WERI-Rb-1 (cell line): ENCODE results near the gene CCDC88B.
A peak's percentile ranks its signal among the peaks of the same experiment; 100 is the strongest.
"Not testable (repeated sequence)": the region's sequence is repeated elsewhere in the genome, so short reads cannot be mapped to it uniquely, and the experiment has no call there.

ENCODE experiments used
- DNase-seq: peaks from one replicate; pipeline ENCODE4 v3.0.0-alpha.2; 2020
- H3K27ac ChIP-seq: fragments of 250-450 bp; sonication (Bioruptor Pico); 2 replicates; pipeline ENCODE4 v1.5.1; 2020; ENCODE audit warnings: mild to moderate bottlenecking, moderate library complexity
- H3K27me3 ChIP-seq: fragments of 250-450 bp; sonication (Bioruptor Pico); 2 replicates; pipeline ENCODE4 v1.5.1; 2021; ENCODE audit warnings: mild to moderate bottlenecking, low read depth, moderate library complexity; ENCODE audit not compliant: insufficient read depth, severe bottlenecking
- H3K36me3 ChIP-seq: fragments of 250-450 bp; sonication (Bioruptor Pico); 2 replicates; pipeline ENCODE4 v1.5.1; 2020; ENCODE audit warnings: mild to moderate bottlenecking, moderate library complexity
- H3K4me3 ChIP-seq: 2 replicates; pipeline ENCODE4 v1.5.1; 2011; ENCODE audit warnings: low read depth, mild to moderate bottlenecking, control low read depth, low read length
- H3K9me3 ChIP-seq: fragments of 250-450 bp; sonication (Bioruptor Pico); 2 replicates; pipeline ENCODE4 v1.5.1; 2021; ENCODE audit warnings: mild to moderate bottlenecking, moderate library complexity; ENCODE audit not compliant: severe bottlenecking
- CTCF ChIP-seq: IDR thresholded peaks from 2 replicates; pipeline ENCODE4 v1.5.1; 2011; ENCODE audit warnings: low read depth, mild to moderate bottlenecking, control low read depth, inconsistent platforms, low read length

Gene CCDC88B

GRCh38 chr11:64312947-64313346 lies 27.1 kb upstream of the CCDC88B start:
- DNase-seq: no peak
- H3K36me3 ChIP-seq: peaks cover 15% of the 10 kb centered on the region
- no peaks in the 10 kb centered on the region for H3K9me3 ChIP-seq
- no peak for TF ChIP-seq CTCF
- H3K27ac ChIP-seq: no peak overlapping the region
- no peak overlapping the region for H3K4me3 ChIP-seq
- H3K27me3 ChIP-seq: no peaks in the 10 kb centered on the region

- DNase-seq: no peak
- TF ChIP-seq CTCF: no peak
- H3K36me3 ChIP-seq: peaks cover 14% of the 10 kb centered on the region
- no peaks in the 10 kb centered on the region for H3K9me3 ChIP-seq
- H3K27me3 ChIP-seq: no peaks in the 10 kb centered on the region
- no peak overlapping the region for H3K27ac ChIP-seq
- no peak overlapping the region for H3K4me3 ChIP-seq
These were observed 26.4 kb upstream of the CCDC88B start for GRCh38 chr11:64313491-64314145.

- H3K36me3 ChIP-seq: peaks cover 14% of the 10 kb centered on the region
- TF ChIP-seq CTCF: peak; percentile 71
These were observed 25.7 kb upstream of the CCDC88B start for GRCh38 chr11:64314146-64314804.

GRCh38 chr11:64314805-64315561 lies 25.0 kb upstream of the CCDC88B start:
- H3K4me3 ChIP-seq: no peak overlapping the region
- no peaks in the 10 kb centered on the region for H3K27me3 ChIP-seq
- H3K27ac ChIP-seq: no peak overlapping the region
- no peaks in the 10 kb centered on the region for H3K9me3 ChIP-seq
- H3K36me3 ChIP-seq: peaks cover 14% of the 10 kb centered on the region
- DNase-seq: no peak
- no peak for TF ChIP-seq CTCF

More at GRCh38 chr11:64314146-64314804, 25.7 kb upstream of the CCDC88B start:
- no peaks in the 10 kb centered on the region for H3K9me3 ChIP-seq
- no peaks in the 10 kb centered on the region for H3K27me3 ChIP-seq
- H3K27ac ChIP-seq: no peak overlapping the region
- no peak overlapping the region for H3K4me3 ChIP-seq
- no peak for DNase-seq

GRCh38 chr11:64315667-64316526 lies 24.1 kb upstream of the CCDC88B start:
- H3K27me3 ChIP-seq, DNase-seq, H3K27ac ChIP-seq, H3K4me3 ChIP-seq, H3K9me3 ChIP-seq: not testable (repeated sequence)
- peaks cover 14% of the 10 kb centered on the region for H3K36me3 ChIP-seq
